OCI-LY1 (cell line): ENCODE measurements around the gene MZT1.

Experiments used
- CTCF ChIP-seq: fragments of 200-600 bp; sonication (generic), shearing (Covaris generic); IDR thresholded peaks from 2 replicates; pipeline ENCODE4 v1.5.1; 2017; ENCODE audit warnings: mild to moderate bottlenecking, antibody characterized with exemption, low read length, moderate library complexity, mixed read lengths
- EZH2 ChIP-seq: fragments of 200-600 bp; sonication (generic), shearing (Covaris generic); IDR thresholded peaks from 2 replicates; pipeline ENCODE4 v1.8.0; 2017; ENCODE audit warnings: borderline replicate concordance, mixed run types, mild to moderate bottlenecking, antibody characterized with exemption, low read length, moderate library complexity, mixed read lengths

GRCh38 chr13:72693832-72694231, 33.6 kb downstream of the MZT1 start:
- no peak for TF ChIP-seq CTCF
- no peak for TF ChIP-seq EZH2
